ENCODE data around the gene SLAMF7.

The SLAMF7 gene

DNA sequence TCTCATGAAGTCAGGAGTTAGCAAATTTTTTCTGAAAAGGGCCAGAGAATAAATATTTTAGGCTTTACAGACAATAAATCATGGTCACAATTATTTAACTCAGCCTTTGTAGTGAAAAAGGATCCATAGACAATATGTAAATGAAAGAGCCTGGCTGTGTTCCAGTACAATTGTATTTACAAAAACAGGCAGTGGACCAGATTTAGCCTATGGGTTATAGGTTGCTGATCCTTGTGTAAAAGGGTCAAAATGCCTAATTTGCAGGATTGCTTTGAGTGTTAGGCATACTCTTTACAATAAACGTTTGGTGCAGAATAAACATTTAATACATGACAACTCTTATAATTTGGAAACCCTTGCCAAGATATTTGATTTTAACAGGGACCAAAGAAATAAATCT is 6.5 kb downstream of the SLAMF7 start:
- DNase-seq (ENCODE audit: low spot score) = no peak

- DNase-seq (ENCODE audit: low spot score) = no peak
Observed at GRCh38 chr1:160746836-160747500, 7.9 kb downstream of the SLAMF7 start.

DNA sequence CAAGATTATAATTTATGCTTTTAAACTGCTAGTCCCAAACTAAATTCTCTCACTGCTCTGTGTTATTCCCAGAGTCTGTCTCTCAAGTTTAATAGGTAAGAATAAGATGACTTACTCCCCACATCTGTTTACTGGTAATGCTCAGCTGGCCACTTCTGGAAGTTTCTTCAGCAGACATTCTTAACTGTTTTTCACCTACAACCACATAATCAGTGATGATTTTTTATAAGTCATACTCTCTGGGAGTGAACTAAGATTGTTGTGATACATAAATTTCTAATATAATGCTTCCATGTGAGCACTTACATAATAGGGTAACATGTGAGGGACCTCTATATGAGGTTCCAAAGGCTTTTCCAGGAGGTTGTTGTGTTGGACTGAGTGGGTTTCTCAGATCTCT is 8.7 kb downstream of the SLAMF7 start:
- DNase-seq (ENCODE audit: low spot score) = no peak

GRCh38 chr1:160748181-160748877 is 9.3 kb downstream of the SLAMF7 start:
- DNase-seq (ENCODE audit: low spot score) = no peak

- no peak for DNase-seq (ENCODE audit: low spot score)
Observed at GRCh38 chr1:160748878-160749269, 9.8 kb downstream of the SLAMF7 start.

- DNase-seq (ENCODE audit: low spot score) = no peak
Observed at GRCh38 chr1:160750608-160751007, 11.6 kb downstream of the SLAMF7 start.

DNA sequence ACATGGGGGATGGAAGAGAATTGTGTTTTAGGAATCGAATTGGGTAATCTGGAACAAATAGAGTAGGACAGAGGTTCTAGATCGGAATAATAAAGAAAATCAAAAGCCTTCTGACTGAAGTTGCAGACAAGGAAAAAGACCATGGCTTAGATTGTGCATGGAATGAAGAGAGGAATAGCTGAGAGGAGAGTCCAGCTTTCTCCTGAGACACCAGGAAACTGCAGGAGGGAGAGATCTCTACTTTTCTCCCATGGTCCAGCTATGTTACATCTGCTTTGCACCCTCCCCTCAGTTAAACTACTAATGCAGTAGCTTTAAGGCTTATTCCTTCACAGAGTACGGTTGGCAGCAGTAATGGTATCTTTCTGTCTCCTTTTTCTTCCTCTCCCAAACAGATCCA is 13.4 kb downstream of the SLAMF7 start:
- DNase-seq (ENCODE audit: low spot score) = no peak

GRCh38 chr1:160752924-160753323 is 13.9 kb downstream of the SLAMF7 start:
- DNase-seq (ENCODE audit: low spot score) = no peak

DNA sequence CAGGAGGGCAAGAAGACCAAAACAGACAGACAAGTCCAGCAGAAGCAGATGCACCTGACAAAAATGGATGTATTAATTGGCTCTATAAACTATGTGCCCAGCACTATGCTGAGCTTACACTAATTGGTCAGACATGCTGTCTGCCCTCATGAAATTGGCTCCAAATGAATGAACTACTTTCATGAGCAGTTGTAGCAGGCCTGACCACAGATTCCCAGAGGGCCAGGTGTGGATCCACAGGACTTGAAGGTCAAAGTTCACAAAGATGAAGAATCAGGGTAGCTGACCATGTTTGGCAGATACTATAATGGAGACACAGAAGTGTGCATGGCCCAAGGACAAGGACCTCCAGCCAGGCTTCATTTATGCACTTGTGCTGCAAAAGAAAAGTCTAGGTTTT is 14.5 kb downstream of the SLAMF7 start:
- DNase-seq (ENCODE audit: low spot score) = no peak

- no peak for DNase-seq (ENCODE audit: low spot score)
Observed at GRCh38 chr1:160755461-160755860, 16.4 kb downstream of the SLAMF7 start.

GRCh38 chr1:160755911-160756848 is 17.1 kb downstream of the SLAMF7 start:
- no peak for DNase-seq (ENCODE audit: low spot score)

- no peak for DNase-seq (ENCODE audit: low spot score)
Observed at GRCh38 chr1:160756849-160757201, 17.8 kb downstream of the SLAMF7 start.

DNA sequence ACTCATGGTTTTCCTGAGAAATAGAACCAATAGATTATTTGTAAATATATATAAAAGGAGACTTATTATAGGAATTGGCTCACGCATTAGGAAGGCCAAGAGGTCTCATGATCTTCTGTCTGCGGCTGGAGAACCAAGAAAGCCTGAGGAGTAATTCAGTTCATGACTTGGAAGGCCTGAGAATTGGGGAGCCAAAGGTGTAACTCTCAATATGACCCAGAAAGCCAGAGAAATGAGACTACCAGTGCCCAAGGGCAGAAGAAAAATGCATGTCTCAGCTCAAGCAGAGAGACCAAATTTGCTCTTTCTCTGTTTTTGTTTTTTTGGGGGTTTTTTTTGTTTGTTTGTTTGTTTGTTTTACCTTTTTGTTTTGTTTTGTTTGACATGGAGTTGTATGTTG is 19.5 kb downstream of the SLAMF7 start:
- DNase-seq (ENCODE audit: low spot score) = no peak

DNA sequence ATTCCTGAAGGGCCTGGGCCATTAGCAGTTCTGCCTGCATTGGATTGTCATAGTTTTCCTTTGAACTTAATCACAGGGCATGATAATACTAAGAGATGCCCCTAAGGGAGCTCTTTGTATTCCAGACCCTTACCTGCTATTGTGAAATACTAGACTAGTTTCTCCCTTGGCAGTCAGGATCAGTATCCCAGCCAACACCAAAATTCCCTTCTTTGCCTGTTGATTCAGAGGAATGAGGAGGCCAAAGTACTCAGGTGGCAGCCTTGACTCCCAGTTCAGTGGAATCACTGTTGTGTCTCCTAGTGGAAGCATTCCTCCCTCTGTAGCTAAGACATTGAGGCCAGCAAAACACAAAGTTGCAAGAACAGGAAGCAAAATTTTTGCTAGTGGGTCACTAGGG is 20.7 kb downstream of the SLAMF7 start:
- no peak for DNase-seq (ENCODE audit: low spot score)

GRCh38 chr1:160761046-160761445 is 22.0 kb downstream of the SLAMF7 start:
- no peak for DNase-seq (ENCODE audit: low spot score)

- no peak for DNase-seq (ENCODE audit: low spot score)
Observed at GRCh38 chr1:160761886-160762285, 22.8 kb downstream of the SLAMF7 start.

GRCh38 chr1:160763993-160764392 is 24.9 kb downstream of the SLAMF7 start:
- DNase-seq (ENCODE audit: low spot score) = no peak

GRCh38 chr1:160767395-160768294 is 28.6 kb downstream of the SLAMF7 start:
- DNase-seq (ENCODE audit: low spot score) = no peak

DNA sequence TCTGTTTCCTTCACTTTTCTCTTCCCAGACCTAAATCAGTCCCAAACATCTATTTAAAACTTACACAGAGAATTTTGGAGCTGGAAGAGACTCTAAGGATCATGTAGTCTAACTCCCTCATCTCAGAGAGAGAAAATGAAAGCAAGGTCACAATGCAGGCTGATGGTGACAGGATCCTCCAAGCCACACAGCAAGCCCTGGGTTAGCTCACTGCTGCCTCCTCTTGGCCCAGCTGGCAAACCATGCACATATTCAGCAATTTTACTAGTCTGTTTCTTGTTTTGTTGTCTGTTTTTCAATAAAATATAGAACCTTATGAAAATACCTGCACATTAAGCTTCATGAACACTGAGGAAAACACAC is 29.2 kb downstream of the SLAMF7 start:
- peak; percentile 19 for DNase-seq (ENCODE audit: low spot score)

- no peak for DNase-seq (ENCODE audit: low spot score)
Observed at GRCh38 chr1:160772331-160772730, 33.3 kb downstream of the SLAMF7 start.

- DNase-seq (ENCODE audit: low spot score) = no peak
Observed at GRCh38 chr1:160773093-160773492, 34.0 kb downstream of the SLAMF7 start.
